Smooth muscle cell (in vitro differentiated cells): ENCODE measurements around the gene PUSL1. TPM values are rescaled to one million over a fixed set of nuclear protein-coding genes. Genes with fewer than 3 reads are reported as not detected.

ENCODE experiments used
- DNase-seq: peaks from one replicate; lab custom pipeline; 2025; ENCODE audit not compliant: unreplicated experiment; lab: John Stamatoyannopoulos, UW
- H2AFZ ChIP-seq: fragments of 200-600 bp; sonication (generic); 2 replicates; pipeline ENCODE4 v1.6.0; 2016; ENCODE audit warnings: antibody characterized with exemption, low read depth, mild to moderate bottlenecking
- H3F3A ChIP-seq: fragments of 200-600 bp; sonication (generic); 2 replicates; pipeline ENCODE4 v1.6.0; 2017; ENCODE audit warnings: antibody characterized with exemption, low read depth
- H3K27ac ChIP-seq: fragments of 200-600 bp; sonication (generic); 2 replicates; pipeline ENCODE4 v1.5.1; 2016; ENCODE audit warnings: low read depth, mild to moderate bottlenecking
- H3K27me3 ChIP-seq: fragments of 200-600 bp; sonication (generic); 2 replicates; pipeline ENCODE4 v1.6.1; 2016; ENCODE audit warnings: low read depth, mild to moderate bottlenecking
- H3K36me3 ChIP-seq: fragments of 200-600 bp; sonication (generic); 2 replicates; pipeline ENCODE4 v1.5.1; 2016; ENCODE audit warnings: low read depth
- H3K4me1 ChIP-seq: fragments of 200-600 bp; sonication (generic); 2 replicates; pipeline ENCODE4 v1.5.1; 2016; ENCODE audit warnings: low read depth
- H3K4me2 ChIP-seq: fragments of 200-600 bp; sonication (generic); 2 replicates; pipeline ENCODE4 v1.6.0; 2016; ENCODE audit warnings: mild to moderate bottlenecking
- H3K4me3 ChIP-seq: fragments of 200-600 bp; sonication (generic); 2 replicates; pipeline ENCODE4 v1.5.1; 2016; ENCODE audit warnings: mild to moderate bottlenecking
- H3K79me2 ChIP-seq: fragments of 200-600 bp; sonication (generic); 2 replicates; pipeline ENCODE4 v1.6.0; 2016; ENCODE audit warnings: low read depth, mild to moderate bottlenecking
- H3K9ac ChIP-seq: fragments of 200-600 bp; sonication (generic); 2 replicates; pipeline ENCODE4 v1.6.0; 2016; ENCODE audit warnings: low read depth
- H3K9me3 ChIP-seq: fragments of 200-600 bp; sonication (generic); replicated peaks from 2 replicates; pipeline ENCODE4 v1.5.1; 2016; ENCODE audit warnings: low read depth
- H4K20me1 ChIP-seq: fragments of 200-600 bp; sonication (generic); 2 replicates; pipeline ENCODE4 v1.6.0; 2016; ENCODE audit warnings: low read depth
- WGBS: methylation state at CpG from one replicate; pipeline ENCODE4 v1.1.7; 2016; ENCODE audit warnings: low lambda C conversion rate; 5-methylcytosine and 5-hydroxymethylcytosine counted together
- polyA plus RNA-seq: library from polyadenylated mRNA; unstranded; fragments of >200 nt; fragmentation: Nextera tagmentation; extraction: Ambion mirVana; gene quantifications from 2 replicates; pipeline ENCODE4 v1.2.1, GENCODE V29; 2016
- total RNA-seq: library from RNA; depleted of rRNA; stranded (reverse); fragments of >200 nt; gene quantifications from 2 replicates; pipeline ENCODE4 v1.2.3, GENCODE V29; 2014
- TF ChIP-seq, protein P1 (sequence below): fragments of 200-600 bp; sonication (generic); IDR thresholded peaks from 2 replicates; pipeline ENCODE4 v1.5.1; 2017; ENCODE audit warnings: borderline replicate concordance, mild to moderate bottlenecking, antibody characterized with exemption; ENCODE audit not compliant: insufficient read depth, poor library complexity, severe bottlenecking

PUSL1 gene
- total and polyA plus RNA-seq, 2 experiments from 2014 or later, result 16.7 to 31.4 TPM

DNA sequence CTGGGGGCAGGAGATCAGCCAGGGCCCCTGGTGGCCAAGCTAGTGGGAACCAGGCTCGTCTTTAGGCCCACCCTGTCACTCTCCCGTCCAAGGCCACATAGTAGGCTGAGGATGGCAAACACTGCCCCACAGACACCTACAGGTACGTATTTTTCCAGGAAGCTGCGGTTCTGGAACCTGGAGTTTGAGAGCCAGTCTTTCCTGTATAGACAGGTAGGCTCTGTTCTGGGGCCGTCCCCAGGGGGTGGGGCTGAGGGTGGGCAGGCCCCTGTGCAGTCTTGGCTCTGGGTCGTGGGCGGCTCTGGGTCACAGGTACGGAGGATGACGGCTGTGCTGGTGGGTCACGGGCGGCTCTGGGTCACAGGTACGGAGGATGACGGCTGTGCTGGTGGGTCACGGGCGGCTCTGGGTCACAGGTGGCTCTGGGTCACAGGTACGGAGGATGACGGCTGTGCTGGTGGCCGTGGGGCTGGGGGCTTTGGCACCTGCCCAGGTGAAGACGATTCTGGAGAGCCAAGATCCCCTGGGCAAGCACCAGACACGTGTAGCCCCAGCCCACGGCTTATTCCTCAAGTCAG, 2.2 kb downstream of the PUSL1 start:
- H3K4me2 ChIP-seq, result no peak overlapping the region
- H3K27me3 ChIP-seq, result no peaks in the 10 kb centered on the region
- H3K4me1 ChIP-seq, result peaks cover 25% of the 10 kb centered on the region
- H4K20me1 ChIP-seq, result peaks cover 72% of the 10 kb centered on the region
- no peaks in the 10 kb centered on the region for H3K36me3 ChIP-seq
- DNase-seq, result no peak
- H3K27ac ChIP-seq, result peak overlapping the region; percentile 63
- 87% methylated on average over 20 of the region's 21 CpGs for WGBS
- H3K9me3 ChIP-seq, result no peaks in the 10 kb centered on the region
- H3K4me3 ChIP-seq, result no peak overlapping the region
- H2AFZ ChIP-seq, result no peak overlapping the region
- H3K79me2 ChIP-seq, result peaks cover 26% of the 10 kb centered on the region
- no peak overlapping the region for H3K9ac ChIP-seq
- TF ChIP-seq, protein P1, sequence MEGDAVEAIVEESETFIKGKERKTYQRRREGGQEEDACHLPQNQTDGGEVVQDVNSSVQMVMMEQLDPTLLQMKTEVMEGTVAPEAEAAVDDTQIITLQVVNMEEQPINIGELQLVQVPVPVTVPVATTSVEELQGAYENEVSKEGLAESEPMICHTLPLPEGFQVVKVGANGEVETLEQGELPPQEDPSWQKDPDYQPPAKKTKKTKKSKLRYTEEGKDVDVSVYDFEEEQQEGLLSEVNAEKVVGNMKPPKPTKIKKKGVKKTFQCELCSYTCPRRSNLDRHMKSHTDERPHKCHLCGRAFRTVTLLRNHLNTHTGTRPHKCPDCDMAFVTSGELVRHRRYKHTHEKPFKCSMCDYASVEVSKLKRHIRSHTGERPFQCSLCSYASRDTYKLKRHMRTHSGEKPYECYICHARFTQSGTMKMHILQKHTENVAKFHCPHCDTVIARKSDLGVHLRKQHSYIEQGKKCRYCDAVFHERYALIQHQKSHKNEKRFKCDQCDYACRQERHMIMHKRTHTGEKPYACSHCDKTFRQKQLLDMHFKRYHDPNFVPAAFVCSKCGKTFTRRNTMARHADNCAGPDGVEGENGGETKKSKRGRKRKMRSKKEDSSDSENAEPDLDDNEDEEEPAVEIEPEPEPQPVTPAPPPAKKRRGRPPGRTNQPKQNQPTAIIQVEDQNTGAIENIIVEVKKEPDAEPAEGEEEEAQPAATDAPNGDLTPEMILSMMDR, result no peak
- peaks cover 4% of the 10 kb centered on the region for H3F3A ChIP-seq

DNA sequence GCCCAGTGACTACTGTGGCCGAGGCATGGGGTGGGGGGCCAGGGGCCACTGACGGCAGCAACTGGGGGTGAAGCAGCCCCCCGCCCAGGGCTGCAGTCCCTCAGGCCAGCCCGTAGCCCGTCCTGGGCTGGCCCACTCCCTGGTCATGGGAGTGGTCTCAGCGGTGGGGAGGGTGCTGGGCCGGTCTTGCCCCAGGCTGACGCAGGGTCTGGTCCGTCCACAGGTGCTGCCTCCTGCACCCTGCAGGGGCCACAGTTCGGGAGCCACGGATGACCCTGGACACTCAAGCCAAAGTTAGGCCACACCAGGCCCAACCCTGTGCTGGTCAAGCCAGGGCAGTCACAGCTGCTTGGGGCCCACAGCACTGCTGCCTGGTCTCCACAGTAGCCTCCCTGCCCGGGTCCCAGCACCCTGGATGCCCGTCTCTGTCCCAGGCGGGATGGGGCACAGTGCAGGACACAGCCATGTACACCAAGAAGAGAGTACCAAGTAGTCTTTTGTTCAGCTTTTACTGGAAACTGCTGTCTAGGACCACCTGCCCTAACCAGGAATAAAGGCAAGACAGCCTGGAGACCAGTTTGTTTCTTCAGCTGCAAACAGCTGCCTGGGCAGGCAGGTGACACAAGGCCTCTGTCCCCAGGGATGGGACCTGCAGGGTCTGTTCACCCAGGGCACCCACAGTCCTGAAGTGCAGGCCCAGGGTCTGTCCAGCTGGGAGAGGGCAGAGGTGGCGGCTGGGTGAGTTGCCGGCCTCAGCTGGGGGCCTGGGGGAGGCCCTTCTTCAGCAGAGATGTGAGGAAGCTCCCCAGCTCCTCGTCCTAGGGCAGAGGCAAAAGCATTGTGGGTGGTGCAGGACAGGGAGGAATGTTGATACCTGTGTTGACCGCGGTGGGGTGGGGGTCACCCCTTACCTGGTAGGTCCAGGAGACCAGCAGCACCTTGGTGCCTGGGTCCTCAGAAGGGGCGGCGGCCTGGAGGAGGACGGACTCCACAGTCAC, 3.0 kb downstream of the PUSL1 start:
- no peak overlapping the region for H2AFZ ChIP-seq
- H4K20me1 ChIP-seq, result peaks cover 71% of the 10 kb centered on the region
- H3K4me3 ChIP-seq, result no peak overlapping the region
- H3K27me3 ChIP-seq, result no peaks in the 10 kb centered on the region
- no peak overlapping the region for H3K27ac ChIP-seq
- WGBS, result 96% methylated on average over 22 of the region's 22 CpGs
- H3K9me3 ChIP-seq, result no peaks in the 10 kb centered on the region
- H3K4me2 ChIP-seq, result no peak overlapping the region
- no peak for DNase-seq
- H3K4me1 ChIP-seq, result peaks cover 17% of the 10 kb centered on the region
- no peaks in the 10 kb centered on the region for H3K36me3 ChIP-seq
- peaks cover 18% of the 10 kb centered on the region for H3K79me2 ChIP-seq
- peaks cover 4% of the 10 kb centered on the region for H3F3A ChIP-seq
- no peak overlapping the region for H3K9ac ChIP-seq
- TF ChIP-seq, protein P1, result no peak

DNA sequence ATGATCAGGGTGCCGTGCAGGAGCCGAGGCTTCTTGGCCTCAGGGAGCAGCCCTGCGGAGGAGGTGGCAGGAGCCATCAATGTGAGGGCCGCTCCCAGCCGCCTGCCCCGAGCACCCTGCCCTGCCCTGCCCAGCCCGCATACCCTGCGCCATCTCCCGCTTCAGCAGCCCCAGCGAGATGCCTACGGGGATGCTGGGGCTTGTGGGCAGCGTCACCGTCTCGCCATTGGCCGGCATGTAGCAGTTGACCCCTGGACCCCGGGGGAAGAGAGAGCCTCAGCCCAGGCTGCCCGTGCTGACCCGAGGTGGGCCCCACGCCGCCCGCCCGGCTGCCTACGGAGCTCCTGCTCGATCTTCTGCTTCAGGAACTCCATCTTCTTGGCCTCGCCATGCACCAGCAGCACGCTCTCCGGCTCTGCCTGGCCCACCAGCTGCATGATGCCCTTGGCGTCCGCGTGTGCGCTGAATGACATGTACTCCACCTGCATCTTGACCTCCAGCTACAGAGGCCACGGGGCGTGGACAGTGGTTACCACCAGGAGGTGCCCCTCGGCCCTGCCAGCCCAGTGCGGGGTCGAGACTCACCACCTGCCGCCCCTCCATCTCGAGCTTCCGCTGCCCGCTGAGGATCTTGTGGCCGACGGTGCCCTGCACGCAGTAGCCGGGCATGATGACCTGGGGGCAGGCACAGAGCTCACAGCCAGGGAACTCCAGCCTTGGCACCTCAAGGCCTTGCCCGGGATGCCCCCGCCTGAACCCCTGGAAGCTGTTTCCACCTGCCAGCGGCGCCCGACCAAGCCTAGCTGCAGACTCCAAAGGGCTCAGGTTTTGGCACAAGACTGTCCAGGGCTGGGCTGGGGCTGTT, 4.3 kb downstream of the PUSL1 start:
- Histone ChIP-seq H3K9ac (no peak overlapping the region), H3K4me3 (no peak overlapping the region), H3K9me3 (no peaks in the 10 kb centered on the region), H3K27me3 (no peaks in the 10 kb centered on the region), H3K4me2 (no peak overlapping the region), H2AFZ (no peak overlapping the region), H3F3A (peaks cover 4% of the 10 kb centered on the region), H3K4me1 (peaks cover 10% of the 10 kb centered on the region), H3K79me2 (peaks cover 17% of the 10 kb centered on the region), H3K36me3 (no peaks in the 10 kb centered on the region), H4K20me1 (peaks cover 71% of the 10 kb centered on the region), H3K27ac (no peak overlapping the region)
- no peak for DNase-seq
- WGBS, result 98% methylated on average over 47 of the region's 49 CpGs
- TF ChIP-seq, protein P1, result no peak
